Mononuclear cell (primary cell): Measurements from ENCODE around the gene EFEMP2. TPM values are rescaled to one million over a fixed set of nuclear protein-coding genes. Genes with fewer than 3 reads are reported as not detected.
A peak's percentile ranks its signal among the peaks of the same experiment; 100 is the strongest.

Experiments
- H3K27me3 ChIP-seq: 2 replicates; pipeline ENCODE4 v1.6.0; 2011; ENCODE audit warnings: low read length, control low read depth; ENCODE audit not compliant: insufficient read depth
- H3K4me1 ChIP-seq: 2 replicates; pipeline ENCODE4 v1.5.1; 2011; ENCODE audit warnings: mild to moderate bottlenecking, low read length, control low read depth; ENCODE audit not compliant: insufficient read depth
- H3K4me3 ChIP-seq: 2 replicates; pipeline ENCODE4 v1.5.1; 2011; ENCODE audit warnings: mild to moderate bottlenecking, low read length, moderate library complexity
- H3K9me3 ChIP-seq: 2 replicates; pipeline ENCODE4 v1.5.1; 2011; ENCODE audit warnings: low read depth, mild to moderate bottlenecking, control low read depth, low read length
- total RNA-seq: library from RNA; depleted of rRNA; stranded (reverse); fragments of >200 nt; gene quantifications from one replicate; pipeline ENCODE4 v1.2.3, GENCODE V29; 2012

The EFEMP2 gene
- total RNA-seq, 1 donor: 1.3 TPM

GRCh38 chr11:65882120-65883057 is 9.8 kb upstream of the EFEMP2 start:
- Histone ChIP-seq H3K9me3 (no peaks in the 10 kb centered on the region), H3K4me3 (no peak overlapping the region), H3K27me3 (no peaks in the 10 kb centered on the region), H3K4me1 (peaks cover 39% of the 10 kb centered on the region)

DNA sequence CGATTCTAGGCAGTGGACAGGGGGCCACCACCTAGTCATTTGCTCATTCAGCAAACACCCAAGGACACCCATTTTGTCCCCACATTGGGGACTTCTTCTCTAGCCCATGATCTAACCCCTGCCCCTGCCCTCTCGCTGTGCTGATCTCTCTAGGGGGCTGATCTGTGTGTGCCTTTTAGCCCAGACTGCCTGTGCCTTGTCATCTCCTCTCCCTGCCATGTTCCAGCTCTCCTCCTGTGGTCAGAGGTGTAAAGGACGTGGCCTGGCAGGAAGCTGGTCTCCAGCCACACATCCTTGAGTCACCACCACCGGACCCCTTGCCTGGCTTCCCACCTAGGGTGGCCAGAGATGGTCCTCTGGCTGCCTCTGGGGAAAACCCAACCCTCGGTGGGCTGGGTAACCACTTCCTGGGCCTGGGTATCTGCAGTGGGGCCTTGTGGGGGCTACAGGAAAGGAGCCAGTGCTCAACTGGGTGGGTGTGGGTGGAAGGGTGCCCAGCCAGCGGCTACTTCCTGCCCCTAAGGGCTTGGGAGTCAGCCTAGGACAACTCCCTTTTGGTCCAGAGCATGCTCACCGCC is 8.3 kb upstream of the EFEMP2 start:
- no peak overlapping the region for H3K4me3 ChIP-seq
- peaks cover 30% of the 10 kb centered on the region for H3K4me1 ChIP-seq

GRCh38 chr11:65880027-65880426 is 7.4 kb upstream of the EFEMP2 start:
- peak overlapping the region; percentile 18 for H3K4me3 ChIP-seq
- no peaks in the 10 kb centered on the region for H3K9me3 ChIP-seq
- H3K4me1 ChIP-seq: peaks cover 30% of the 10 kb centered on the region
- H3K27me3 ChIP-seq: no peaks in the 10 kb centered on the region

More for the DNA sequence above, 8.3 kb upstream of the EFEMP2 start:
- no peaks in the 10 kb centered on the region for H3K27me3 ChIP-seq
- H3K9me3 ChIP-seq: no peaks in the 10 kb centered on the region

DNA sequence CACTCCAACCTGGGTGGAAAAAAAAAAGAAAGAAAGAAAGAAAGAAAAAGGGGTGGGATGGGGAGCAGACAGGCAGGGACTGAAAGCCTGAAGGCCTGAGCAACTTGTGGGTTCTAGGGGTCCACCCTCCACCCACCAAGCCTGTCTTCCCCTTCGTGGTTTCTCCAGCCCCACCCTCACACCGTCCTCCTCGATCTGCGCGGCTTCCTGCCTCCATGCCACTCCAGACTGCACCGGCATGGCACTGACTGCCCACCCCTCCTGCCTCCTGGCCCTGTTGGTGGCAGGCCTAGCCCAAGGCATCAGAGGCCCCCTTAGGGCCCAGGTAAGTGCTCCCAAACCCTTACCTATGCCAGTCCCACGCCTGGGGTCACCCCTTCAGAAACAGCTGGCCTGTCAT is 7.0 kb upstream of the EFEMP2 start, which contains the start of gene CTSW:
CTSW (plus strand) TSS at position 221 of the 400 bp plus-strand sequence; CDS start at position 239, 18 bp downstream.
- Histone ChIP-seq H3K4me1 (peaks cover 26% of the 10 kb centered on the region), H3K4me3 (peak within 1 kb of the TSS; percentile 18), H3K27me3 (no peaks in the 10 kb centered on the region)

DNA sequence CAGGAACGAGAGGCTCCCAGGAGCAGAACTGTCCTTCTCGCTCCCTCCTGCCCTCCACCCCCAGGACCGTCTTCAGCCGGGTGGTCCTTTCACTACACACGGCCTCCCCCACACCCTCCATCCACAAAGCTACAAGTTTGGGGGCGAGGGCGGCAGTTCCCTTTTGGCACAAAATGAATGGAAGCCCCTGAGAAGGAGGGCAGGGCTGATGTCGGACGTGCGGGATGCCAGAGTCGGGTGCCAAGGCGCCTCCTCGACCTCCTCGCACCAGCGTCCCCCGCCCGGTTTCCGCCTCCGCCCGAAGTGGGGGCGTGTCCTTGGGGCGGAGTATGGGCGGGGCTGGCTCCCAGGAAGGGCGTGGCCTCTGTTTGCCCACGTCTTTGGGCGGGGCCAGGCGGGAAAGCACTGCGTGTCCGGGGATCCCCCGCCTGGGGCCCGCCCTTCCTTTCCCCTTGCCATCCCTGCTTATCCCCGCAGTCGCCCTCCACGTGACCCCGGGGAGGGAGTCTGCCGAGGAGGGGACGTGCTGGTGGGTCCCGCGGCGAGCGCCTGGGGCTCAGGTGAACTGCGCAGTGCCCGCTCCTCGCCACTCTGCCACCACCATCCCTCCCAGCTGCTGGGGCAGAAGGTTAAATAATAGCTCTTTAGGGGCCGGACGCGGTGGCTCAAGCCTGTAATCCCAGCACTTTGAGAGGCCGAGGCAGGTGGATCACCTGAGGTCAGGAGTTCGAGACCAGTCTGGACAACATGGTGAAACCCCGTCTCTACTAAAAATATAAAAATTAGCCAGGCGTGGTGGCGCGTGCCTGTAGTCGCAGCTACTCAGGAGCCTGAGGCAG is 937 bp upstream of the EFEMP2 start:
- Histone ChIP-seq H3K27me3 (no peaks in the 10 kb centered on the region), H3K4me3 (peak overlapping the region; percentile 51), H3K4me1 (peaks cover 31% of the 10 kb centered on the region), H3K9me3 (no peaks in the 10 kb centered on the region)

More for the DNA sequence above, 7.0 kb upstream of the EFEMP2 start, which contains the start of gene CTSW:
- no peaks in the 10 kb centered on the region for H3K9me3 ChIP-seq

- Histone ChIP-seq H3K4me3 (no peak overlapping the region), H3K9me3 (no peaks in the 10 kb centered on the region), H3K27me3 (no peaks in the 10 kb centered on the region), H3K4me1 (peaks cover 31% of the 10 kb centered on the region)
Observed at GRCh38 chr11:65871811-65872548, 620 bp downstream of the EFEMP2 start.

- no peaks in the 10 kb centered on the region for H3K9me3 ChIP-seq
- H3K27me3 ChIP-seq: no peaks in the 10 kb centered on the region
- H3K4me3 ChIP-seq: no peak overlapping the region
- peaks cover 31% of the 10 kb centered on the region for H3K4me1 ChIP-seq
Observed at GRCh38 chr11:65870706-65871681, 1.6 kb downstream of the EFEMP2 start.

DNA sequence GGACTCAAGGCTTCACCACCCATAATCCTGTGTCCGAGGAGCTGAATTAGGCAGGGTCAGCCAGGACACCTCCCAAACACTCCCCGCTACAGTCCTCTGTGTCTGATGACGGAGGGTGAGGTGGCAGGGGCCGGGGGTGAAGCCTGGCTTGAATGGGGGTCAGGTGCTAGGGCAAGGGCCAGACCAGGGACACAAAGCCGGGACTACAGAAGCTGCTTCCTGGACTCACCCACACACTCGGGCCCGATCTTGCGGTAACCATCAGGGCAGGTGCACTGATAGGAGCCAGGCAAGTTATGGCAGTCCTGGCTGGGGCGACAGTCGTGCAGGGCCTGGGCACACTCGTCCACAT is 2.3 kb downstream of the EFEMP2 start:
- Histone ChIP-seq H3K27me3 (no peaks in the 10 kb centered on the region), H3K4me3 (no peak overlapping the region), H3K4me1 (peaks cover 31% of the 10 kb centered on the region), H3K9me3 (no peaks in the 10 kb centered on the region)

- H3K9me3 ChIP-seq: no peaks in the 10 kb centered on the region
- H3K27me3 ChIP-seq: no peaks in the 10 kb centered on the region
- peaks cover 31% of the 10 kb centered on the region for H3K4me1 ChIP-seq
- no peak overlapping the region for H3K4me3 ChIP-seq
Observed at GRCh38 chr11:65869643-65870306, 2.8 kb downstream of the EFEMP2 start.

GRCh38 chr11:65868907-65869306 is 3.7 kb downstream of the EFEMP2 start:
- Histone ChIP-seq H3K9me3 (no peaks in the 10 kb centered on the region), H3K27me3 (no peaks in the 10 kb centered on the region), H3K4me3 (no peak overlapping the region)

DNA sequence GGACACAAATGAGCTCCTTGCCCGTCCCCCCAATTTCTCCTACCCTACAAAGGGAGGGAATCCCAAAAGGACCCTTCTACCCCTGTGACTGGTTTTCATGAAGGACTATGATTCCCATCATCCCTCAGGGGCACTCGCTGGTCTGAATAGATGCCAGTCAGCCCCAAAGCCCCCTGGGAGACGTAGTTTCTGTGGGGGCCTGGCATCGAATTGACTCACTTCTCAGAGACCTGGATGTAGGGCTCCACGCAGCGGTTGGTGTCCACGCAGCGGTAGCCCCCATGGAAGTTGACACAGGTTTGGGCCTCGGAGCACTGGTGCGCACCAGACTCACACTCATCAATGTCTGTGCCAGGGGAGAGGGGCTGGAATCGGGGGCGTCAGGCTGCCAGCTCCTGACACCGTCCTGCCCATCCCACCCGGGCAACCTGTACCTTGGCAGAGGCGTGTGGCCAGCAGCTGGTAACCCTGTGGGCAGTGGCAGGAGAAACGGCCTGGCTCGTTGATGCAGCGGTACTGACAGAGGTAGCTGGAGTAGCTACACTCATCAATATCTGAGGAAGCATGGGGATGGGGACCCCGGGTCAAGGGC is 4.4 kb downstream of the EFEMP2 start:
- no peak overlapping the region for H3K4me3 ChIP-seq
- no peaks in the 10 kb centered on the region for H3K27me3 ChIP-seq
- H3K9me3 ChIP-seq: no peaks in the 10 kb centered on the region
- peaks cover 20% of the 10 kb centered on the region for H3K4me1 ChIP-seq

More at GRCh38 chr11:65868907-65869306, 3.7 kb downstream of the EFEMP2 start:
- H3K4me1 ChIP-seq: peaks cover 26% of the 10 kb centered on the region

- Histone ChIP-seq H3K4me3 (no peak overlapping the region), H3K9me3 (no peaks in the 10 kb centered on the region), H3K4me1 (peaks cover 16% of the 10 kb centered on the region), H3K27me3 (no peaks in the 10 kb centered on the region)
Observed at GRCh38 chr11:65867284-65868071, 5.1 kb downstream of the EFEMP2 start.
